HG02870 (cell line): Measurements from ENCODE around the gene MICAL3.

ENCODE experiments used
- ATAC-seq: cut with Tn5 transposase; IDR thresholded peaks from one replicate; pipeline ENCODE4 v1.9.1; 2021; ENCODE audit warnings: mild to moderate bottlenecking, moderate library complexity; ENCODE audit not compliant: unreplicated experiment

The MICAL3 gene

DNA sequence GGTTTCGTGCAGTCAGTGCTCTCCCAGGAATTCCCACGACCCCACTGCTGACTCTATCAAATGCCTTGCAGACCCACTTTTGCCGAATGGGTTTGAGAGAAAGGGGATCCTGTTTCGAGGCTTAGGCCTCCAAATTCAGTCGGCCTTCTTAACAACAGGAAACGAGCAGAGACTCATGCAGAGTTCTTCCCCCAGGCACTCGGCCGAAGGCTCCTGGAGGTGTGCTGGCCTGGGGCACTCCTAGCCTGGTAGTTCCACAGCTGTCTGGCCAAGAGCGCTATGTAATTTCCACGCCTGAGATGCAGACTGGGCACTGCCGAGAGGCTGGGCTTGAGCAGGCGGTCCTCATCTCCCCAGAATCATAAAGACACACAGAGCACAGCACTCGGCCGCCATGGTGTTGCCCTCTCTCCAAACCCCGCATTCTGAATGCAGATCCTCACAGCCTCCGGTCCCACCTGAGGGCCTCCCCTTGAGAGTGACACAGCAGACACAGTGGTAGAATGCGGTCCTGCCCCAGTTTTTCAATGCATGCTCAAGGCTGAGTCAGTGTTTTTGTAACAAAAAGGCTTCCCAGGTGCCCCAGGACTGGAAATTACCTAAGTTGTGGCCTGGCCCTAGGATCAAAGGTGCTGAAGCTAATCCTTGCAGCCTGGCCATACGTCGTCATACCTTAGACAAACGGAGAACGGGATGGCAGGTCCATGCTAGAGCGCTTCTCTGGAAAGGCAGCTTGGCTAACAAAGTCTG lies 219.9 kb downstream of the MICAL3 start:
- ATAC-seq, result no peak

DNA sequence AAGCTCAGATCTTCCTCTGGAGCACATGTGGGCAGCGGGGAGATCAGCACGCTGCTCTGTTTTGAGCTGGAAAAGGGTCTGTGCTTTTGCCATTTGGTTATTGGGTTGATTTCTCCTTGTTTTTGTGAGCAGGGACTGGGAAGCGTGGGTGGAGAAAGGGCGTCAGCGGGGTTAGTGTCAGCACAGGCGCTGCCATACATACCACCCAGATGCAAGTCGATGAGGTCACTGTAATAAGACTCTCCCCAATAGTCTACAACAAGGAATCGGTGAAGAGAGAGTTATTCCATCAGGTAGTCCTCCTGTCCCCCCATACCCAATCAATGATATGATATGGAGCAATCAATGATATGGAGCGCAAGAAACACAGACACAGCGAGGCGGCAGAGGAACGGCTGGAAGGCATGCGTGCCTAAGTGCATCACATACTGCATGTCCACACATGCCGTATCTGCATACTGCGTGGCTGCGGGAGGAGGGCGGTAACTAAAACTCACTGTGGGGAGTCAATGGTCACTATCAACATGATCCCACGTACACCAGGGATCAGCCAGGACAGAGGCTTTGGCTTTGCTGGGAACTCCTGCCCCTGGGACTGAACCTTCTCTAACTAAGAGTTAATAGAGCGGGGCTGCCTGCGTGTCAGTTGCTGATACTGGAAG lies 220.6 kb downstream of the MICAL3 start:
- ATAC-seq, result no peak

DNA sequence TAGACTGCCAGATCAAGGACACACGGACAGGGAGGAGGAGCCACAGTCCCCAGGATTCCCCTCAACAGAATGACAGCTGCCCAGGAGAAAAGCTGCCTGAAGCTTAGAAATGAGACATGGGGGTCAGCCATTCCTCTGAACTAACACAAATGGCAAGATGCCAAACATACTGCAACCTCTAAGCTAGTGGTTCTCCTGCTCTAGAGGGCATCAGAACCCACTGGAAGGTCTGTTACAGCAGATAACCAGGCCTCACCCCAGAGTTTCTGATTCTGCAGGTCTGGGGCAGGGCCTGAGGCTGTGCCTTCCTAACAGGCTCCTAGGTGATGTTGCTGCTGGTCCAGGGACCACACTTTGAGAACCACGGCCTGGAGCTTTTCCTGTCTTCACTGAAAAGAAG lies 221.5 kb downstream of the MICAL3 start:
- no peak for ATAC-seq

DNA sequence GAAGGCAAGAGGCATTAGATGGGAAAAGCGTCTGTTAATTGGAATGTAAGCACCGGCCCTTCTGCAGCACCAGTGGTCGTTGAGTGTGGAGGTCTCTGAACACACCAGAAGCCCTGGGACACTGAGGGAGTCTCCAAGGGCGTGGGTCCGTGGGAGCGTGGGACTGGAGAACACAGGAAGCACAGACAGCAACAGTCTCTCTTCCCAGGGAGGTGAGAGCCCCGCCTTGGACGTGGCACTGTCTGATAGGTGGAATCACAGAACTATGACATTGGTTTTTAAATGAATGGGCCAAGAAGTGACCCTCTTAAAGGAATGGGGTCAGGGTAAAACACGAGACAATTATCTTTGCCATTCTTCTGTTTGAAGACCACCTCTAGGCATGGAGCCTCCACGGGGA lies 221.9 kb downstream of the MICAL3 start:
- no peak for ATAC-seq

DNA sequence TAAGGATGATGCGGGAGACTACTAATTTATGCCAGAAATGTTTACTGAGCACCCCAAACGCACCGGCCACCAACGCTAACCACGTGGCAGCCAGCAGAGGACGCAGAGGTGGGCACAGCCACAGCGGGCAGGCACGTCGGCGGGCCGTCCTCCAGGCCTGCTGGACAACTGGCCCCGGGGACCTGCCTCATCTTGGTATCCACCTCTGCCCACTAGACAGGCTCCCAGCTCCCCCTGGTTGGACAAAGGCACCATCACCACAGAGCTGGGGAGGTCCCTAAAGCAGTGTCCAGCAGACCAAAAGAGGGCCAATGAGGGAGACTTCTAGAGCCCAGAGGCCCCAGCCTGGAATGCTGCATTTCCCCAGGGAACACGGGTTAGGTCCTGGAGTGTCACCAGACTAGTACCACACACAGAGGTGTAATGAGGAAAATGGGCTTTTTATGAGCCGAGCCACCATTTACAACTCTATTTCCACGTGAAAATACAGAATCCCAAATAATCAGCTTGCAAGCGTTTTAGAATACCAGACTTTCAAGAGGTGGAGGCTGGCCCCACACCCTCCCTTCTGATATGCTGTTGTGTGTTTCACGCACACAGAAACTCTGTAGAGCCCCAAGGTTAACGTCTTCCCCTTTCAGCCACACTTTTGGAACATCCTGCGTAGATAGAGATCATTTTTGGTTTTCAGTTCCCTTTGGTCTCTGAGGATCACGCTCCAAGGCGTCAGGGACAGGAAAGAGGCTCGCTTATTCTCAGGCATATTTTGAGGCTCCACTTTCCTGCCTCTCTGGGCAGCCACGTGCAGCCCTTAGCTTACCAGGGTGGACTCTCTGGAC lies 226.4 kb downstream of the MICAL3 start:
- peak; percentile 48 for ATAC-seq

DNA sequence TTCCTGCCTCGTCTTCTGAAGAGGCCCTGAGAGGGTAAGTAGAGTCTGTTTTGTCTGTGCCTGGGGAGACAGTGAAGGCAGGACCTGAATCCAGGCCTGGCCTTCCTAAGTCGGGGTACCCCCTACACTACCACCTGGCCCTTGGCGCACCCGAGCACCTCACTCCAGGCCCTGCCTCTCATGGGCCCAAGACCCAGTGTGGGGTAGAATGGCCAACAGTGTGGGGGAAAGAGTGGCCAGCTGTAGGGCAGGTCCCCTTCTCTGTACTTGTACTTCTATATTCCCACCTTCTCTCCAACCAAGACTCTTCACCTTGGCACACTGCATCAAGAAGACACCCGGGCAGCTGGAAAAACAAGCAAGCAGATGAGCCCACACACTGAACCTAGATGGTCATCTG lies 227.7 kb downstream of the MICAL3 start:
- ATAC-seq, result no peak

DNA sequence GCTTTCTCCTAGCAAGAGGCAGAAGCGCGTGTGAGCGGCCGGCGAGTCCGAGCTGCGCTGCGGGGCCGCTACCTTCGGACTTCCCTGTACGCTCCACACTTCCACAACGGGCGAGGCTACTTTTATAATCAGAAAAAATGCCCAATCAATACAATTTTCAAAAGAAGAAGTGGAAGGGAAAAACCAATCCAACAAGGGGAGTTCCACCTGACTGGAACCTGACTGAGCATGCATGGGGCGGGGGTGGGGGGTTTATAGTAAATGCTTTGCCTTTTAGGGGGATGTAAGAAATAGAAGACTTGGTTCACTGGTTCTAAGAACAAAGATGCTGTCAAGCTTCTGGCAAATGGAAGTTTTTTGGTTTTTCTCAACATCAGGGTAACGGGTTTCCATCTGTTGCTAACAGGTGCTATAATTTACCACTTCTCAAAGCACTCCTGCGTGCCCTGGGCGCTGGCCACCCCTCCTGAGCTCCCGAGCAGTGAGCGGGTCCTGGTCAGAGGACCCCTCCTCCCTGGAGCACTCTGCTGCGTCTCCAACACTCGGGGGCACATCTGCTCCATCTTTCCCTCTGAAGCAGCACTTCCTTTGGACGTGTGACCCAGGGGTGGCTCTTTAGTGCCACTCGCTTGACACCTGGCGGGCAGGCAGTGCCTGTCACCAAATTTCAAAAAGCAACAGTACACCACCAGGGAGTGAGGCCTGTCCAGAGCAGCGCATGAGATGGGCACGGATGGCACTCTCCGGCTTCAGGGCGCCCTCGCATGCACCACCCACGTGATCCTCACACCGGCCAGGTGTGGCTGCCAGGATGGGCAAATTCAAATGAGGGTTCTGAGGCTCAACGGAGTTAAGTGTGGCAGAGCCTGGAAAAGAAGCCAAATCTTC lies 228.5 kb downstream of the MICAL3 start:
- ATAC-seq, result no peak

DNA sequence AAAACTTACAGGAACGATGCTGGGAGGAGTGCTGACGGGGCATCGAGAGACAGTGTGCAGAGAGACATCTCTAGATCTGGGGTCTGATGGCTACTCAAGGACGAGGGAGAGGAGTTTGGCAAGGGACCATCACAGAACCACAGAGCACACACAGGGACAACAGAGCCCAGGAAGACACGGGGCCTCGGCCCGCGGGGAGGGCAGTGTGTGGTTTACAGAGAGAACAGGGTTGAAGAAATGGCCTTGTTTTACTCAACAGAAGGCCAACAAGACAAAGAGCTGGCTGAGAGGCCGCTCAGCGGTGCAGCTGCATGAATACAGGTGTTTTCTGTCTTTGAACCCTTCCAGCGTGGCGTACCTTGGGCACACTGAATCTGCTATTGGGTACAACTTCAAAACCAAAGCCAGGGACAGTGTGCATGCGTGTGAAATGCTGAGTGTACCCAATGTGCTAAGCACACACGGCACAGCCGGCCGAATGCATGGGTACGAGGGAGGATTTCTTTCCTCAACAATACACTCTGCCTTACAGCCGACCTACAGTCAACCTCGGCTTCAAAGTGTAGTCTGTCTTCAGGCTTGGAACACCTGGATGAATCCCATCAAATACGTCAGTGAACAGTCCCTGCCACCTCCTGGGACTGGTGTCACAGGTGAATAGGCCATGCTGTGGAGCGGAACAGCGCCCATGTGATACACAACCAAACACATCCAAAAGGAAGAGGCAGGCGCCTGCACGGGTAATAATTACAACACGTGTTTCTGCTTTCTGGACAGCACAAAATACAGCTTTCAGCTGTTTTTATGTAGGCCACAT lies 229.4 kb downstream of the MICAL3 start:
- no peak for ATAC-seq

DNA sequence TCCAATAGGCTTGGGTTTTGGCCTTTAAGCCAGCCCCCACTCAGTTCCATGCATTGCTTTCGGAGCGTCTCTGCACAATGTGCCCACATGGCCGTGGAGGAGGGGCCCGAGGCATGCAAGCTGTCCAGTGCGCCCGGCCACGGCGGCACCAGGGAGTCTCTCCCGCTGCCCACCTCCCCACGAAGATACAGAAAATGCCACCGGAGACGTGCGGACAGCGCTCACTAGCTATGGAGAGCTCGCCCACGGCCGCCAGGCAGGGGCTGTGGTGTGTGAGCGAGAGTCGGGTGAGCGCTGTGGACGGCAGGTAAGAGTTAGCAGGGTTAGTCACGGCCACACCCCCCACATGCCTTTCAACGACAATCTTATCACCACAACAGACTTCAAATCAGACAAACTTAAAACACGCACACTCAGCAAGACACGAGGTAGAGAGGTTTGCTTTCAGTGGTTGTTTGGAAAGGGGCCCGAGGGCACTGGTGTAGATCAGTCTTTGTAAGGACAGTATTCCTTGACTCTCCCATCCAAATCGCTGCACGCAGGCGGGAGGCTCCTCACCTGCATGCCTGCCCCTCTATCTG lies 231.4 kb downstream of the MICAL3 start:
- ATAC-seq, result no peak

DNA sequence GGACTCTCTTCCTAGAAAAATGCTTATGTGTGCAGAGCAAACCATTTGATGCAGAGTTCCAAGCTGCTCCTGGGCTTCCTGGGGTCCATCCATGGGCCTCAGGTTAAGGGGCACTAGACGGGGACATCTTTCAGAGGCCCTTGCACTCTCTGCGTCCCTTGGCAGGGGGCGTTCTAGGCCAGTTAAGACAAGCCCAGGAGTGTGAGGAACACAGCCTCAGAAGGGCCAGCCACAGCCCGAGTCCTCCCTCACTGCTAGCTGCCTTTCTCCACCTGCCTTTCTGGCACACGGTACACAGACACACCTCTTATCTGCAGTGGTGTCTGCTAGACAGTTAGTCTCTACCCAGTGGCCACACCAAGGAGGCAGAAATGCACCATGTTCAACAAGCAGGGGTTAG lies 232.1 kb downstream of the MICAL3 start:
- ATAC-seq, result no peak

DNA sequence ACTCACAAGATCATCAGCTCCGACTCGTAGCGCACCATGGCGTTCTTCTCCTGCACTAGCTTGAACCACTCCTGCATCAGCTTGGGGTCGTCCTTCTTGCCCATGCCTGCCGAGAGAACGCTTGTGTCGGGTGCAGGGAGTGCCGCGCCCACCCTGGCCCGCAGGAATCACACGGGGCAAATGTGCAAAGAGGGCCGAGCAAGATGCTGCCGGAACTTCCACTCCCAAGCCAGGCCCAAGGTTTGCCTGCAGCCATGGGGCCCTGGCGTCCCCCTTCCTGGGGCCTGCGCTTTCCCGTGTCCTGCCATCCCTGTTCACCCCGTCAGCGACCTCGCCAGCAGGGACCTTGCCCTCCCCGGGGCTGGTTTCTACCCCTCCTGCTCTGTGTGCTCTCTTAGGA lies 233.2 kb downstream of the MICAL3 start:
- ATAC-seq, result no peak

DNA sequence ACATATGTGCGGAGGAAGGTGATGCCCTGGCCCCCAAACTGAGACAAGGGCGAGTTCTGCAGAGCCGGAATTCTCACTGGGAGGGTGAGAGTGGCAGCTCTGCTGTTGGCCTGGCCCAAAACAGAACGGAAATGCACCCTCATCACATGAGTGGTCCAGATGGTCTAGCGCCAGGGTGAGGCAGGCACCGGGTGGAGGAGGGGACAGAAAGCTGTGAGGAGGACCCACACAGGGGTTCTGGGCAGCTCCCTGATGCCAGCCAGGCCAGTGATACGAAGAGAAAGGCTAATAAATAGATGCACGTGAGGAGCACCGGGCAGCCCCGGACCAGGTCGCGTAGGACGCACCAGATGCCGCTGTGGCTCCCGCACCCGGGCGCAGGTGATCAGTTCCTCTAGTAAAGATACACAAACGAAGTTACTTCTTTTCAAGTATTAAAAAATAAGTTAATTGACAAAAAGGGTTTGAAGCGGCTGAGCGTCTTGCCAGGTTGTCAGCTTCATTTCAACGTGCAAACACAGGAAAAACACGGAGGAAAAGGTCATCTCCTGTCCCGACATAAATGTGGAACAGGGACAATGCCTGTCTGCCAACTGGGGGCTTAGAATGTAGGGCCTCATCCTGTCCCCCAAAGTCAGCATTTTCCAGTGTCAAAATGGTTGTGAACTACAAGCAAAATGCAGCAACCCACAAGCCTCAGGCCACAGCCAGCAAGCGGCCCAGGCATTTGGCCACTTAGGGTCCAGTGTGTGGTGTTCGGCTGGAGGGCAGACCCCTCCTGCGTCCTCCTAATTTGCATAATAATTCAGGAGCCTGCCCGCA lies 234.8 kb downstream of the MICAL3 start:
- no peak for ATAC-seq

DNA sequence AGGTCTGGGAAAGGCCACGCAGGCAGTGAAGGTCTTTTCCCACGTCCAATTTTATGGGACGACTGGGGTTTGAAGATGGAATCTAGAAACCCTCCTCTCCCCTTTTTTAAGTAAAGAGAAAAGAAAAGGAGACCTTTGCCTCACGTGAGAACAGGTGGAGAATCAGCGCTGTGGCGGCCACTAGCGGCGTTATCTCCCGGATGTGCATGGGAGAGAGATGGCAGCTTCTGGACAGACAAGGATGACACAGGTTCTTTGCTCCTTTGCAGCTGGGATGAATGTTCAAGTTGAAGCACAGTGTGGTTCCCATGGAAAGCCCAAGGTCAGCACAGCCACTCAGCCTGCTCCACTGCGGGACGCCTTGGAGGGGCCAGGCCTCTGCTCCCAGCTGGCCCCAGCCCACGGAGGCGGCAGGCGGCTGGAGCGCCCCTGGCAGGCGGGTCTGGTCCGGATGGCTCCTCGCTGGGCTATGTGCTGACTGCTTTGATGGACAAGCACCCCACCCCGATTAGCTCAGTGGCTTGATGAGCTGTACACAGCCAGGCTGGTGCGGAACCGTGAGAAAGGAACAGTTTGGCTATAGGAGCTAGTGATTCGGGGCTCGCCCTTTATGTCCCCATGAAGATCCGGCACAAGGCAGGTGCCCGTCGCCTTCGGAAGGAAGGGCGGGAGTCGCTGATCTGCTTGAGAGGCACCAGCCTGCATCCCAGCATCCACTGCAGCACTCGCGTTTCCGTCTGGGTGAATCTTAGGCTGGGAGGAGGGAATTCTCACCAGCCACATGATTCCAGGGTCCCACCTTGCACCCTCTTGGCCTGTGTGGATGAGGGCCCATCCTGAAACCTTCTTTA lies 235.6 kb downstream of the MICAL3 start:
- no peak for ATAC-seq

DNA sequence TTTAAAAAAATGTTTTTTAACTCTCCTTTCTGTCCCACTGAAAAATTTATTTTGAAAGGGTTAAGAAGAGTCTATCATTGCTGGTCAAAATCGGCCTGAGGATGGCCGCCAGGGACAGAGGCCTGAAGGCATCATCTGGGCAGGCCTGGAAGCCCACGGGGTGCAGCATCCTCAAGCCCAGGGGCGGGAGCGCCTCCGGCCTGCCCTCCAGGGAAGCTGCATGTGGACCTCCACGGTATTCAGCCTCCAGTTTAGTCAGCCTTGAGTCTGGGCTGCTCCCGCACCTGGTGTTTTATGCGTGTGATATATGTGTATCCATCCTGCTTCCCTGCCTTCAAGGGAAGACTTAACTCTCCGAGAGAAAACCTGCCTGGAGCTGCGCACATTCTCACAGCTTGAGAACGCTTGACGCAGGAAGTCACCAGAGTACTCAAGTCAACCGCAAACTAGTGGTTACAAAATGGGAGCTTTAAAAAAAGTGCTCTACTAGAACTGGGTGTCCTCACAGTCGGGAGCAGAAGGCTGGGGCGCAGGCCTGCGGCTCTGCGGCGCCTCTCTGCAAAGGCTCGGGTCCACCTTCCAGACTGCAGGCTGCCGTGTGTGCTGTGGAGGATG lies 236.5 kb downstream of the MICAL3 start:
- no peak for ATAC-seq

DNA sequence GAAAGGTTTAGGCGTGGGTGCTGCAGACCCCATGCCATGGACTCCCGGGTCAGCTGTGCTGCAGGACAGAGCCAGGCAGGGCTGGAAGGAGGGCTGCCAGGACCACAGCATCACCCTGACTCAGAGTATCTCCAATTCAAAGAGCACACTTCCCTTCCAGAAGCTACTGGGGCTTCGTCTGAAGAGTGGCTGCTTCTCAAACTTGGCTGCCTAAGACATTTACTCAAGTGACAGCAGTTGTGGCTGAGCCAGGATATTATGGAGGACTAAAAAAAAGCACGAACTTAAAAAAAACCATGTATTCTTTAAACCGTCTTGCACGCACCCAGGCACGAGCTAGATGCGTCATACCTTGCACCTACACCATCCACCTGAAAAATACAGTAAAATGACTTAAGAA lies 237.1 kb downstream of the MICAL3 start:
- ATAC-seq, result no peak

DNA sequence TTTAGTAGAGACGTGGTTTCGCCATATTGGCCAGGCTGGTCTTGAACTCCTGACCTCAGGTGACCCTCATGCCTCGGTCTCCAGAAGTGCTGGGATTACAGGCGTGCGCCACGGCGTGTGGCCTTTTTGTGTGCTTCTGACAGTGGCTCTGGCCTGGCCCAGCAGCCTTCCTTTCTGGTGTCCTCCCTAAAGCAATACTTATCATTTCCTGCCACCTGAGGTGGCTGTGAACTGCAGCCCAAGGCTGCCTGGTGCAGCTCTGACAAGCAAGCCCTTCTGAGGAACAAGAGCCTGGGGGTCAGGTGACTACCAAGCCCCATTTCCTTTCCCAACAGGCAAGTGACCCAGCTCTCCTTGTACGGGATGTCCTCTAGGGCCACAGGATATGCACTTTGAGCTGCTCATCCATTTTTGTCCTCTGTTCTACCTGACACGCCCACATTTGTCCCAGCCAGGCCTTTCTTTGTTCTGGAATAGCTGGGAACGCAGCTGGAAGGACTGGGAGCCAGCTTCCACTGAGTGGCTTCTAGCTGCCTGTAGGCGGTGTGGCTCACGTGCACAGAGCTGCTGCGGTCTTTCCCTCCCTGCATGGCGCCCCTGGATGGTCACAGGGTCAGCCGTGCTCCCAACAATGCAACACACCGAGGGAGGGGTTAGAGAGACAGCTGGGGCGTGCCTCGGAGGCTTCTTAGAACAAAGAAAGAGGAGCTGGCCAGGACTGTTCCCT lies 237.8 kb downstream of the MICAL3 start:
- ATAC-seq, result no peak
